Keratinocyte (primary cell): ENCODE data around the gene PPM1H.

Source experiments
- CTCF ChIP-seq, 3 experiments: IDR thresholded peaks in 1 of 3; conservative IDR thresholded peaks in 1 of 3; optimal IDR thresholded peaks in 1 of 3; 2 replicates in 2 of 3; 3 replicates in 1 of 3; pipeline versions ENCODE3 to v1.5.1; 2011; ENCODE audit warnings: low read length in 3 of 3, mild to moderate bottlenecking in 3 of 3, moderate library complexity in 2 of 3, control low read depth in 1 of 3, inconsistent platforms in 1 of 3; ENCODE audit not compliant: insufficient read depth in 2 of 3; ENCODE audit errors: extremely low read depth in 1 of 3
- EZH2 ChIP-seq: IDR thresholded peaks from one replicate; pipeline ENCODE4 v1.6.1; 2012; ENCODE audit warnings: inconsistent platforms, mild to moderate bottlenecking, low read length, moderate library complexity

DNA sequence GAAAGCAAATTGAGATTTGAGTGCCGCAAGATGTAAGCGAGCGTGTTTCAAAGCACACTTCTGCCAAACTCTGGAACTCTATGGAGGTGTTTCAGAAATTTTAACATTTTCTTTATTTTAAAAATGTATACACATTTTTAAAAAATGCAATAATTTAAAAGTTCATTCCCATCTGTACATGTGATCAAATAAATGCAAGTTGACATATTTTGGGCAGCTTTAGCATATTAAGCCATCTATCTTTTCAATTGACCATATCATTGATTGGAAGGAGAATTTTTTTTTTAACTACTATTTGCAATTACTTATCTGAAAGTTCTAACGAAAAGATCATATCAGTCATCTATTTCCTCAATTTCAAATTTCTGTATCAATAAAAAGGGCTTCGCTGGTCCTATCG lies 101.3 kb downstream of the PPM1H start:
- TF ChIP-seq EZH2, result no peak
- no peak for TF ChIP-seq CTCF (optimal IDR thresholded peaks at IDR 0.05 in 1 of 3, IDR thresholded peaks at IDR 0.05 in 1 of 3, conservative IDR thresholded peaks at IDR 0.05 in 1 of 3; ENCODE audit: extremely low read depth in 1 of 3, insufficient read depth in 2 of 3, low read length in 3 of 3)
